HG03159 (cell line): Measurements from ENCODE around the gene OXSM.

ENCODE experiments used
- ATAC-seq: cut with Tn5 transposase; IDR thresholded peaks from one replicate; pipeline ENCODE4 v1.9.1; 2021; ENCODE audit warnings: mild to moderate bottlenecking, moderate library complexity; ENCODE audit not compliant: unreplicated experiment

OXSM gene

GRCh38 chr3:25789596-25790556, at the start of gene OXSM:
TSS of gene OXSM (plus strand) at chr3:25790090. CDS start at chr3:25791021, 931 bp downstream.
- peak; percentile 95 for ATAC-seq

- ATAC-seq = no peak
Observed at GRCh38 chr3:25744470-25744869, 45.4 kb upstream of the OXSM start.

GRCh38 chr3:25747033-25747432, 42.9 kb upstream of the OXSM start:
- ATAC-seq = no peak

- no peak for ATAC-seq
Observed at GRCh38 chr3:25748189-25748588, 41.7 kb upstream of the OXSM start.

GRCh38 chr3:25749031-25749581, 40.8 kb upstream of the OXSM start:
- ATAC-seq = no peak

GRCh38 chr3:25751048-25751447, 38.8 kb upstream of the OXSM start:
- ATAC-seq = no peak

- no peak for ATAC-seq
Observed at GRCh38 chr3:25751725-25752124, 38.2 kb upstream of the OXSM start.

- peak; percentile 96 for ATAC-seq
Observed at GRCh38 chr3:25768851-25769250, 21.0 kb upstream of the OXSM start.

- no peak for ATAC-seq
Observed at GRCh38 chr3:25775936-25776335, 14.0 kb upstream of the OXSM start.

GRCh38 chr3:25780618-25781017, 9.3 kb upstream of the OXSM start:
- no peak for ATAC-seq

- ATAC-seq = no peak
Observed at GRCh38 chr3:25781145-25781757, 8.6 kb upstream of the OXSM start.

GRCh38 chr3:25781758-25782594, 7.9 kb upstream of the OXSM start:
- ATAC-seq = peak; percentile 62

GRCh38 chr3:25782636-25782937, 7.3 kb upstream of the OXSM start:
- no peak for ATAC-seq

- peak; percentile 73 for ATAC-seq
Observed at GRCh38 chr3:25782938-25783660, 6.8 kb upstream of the OXSM start, which contains the start of gene NGLY1. TSS of gene NGLY1 (minus strand) at chr3:25783443. CDS start at chr3:25783390, 53 bp downstream.

- peak; percentile 24 for ATAC-seq
Observed at GRCh38 chr3:25783661-25784512, 6.0 kb upstream of the OXSM start.

- no peak for ATAC-seq
Observed at GRCh38 chr3:25784971-25785370, 4.9 kb upstream of the OXSM start.

GRCh38 chr3:25785826-25786225, 4.1 kb upstream of the OXSM start:
- no peak for ATAC-seq

- ATAC-seq = no peak
Observed at GRCh38 chr3:25787689-25788088, 2.2 kb upstream of the OXSM start.

- ATAC-seq = no peak
Observed at GRCh38 chr3:25789209-25789595, 688 bp upstream of the OXSM start.
